CD4-positive, alpha-beta memory T cell (primary cell): ENCODE data around the gene SLC6A7. TPM values are rescaled to one million over a fixed set of nuclear protein-coding genes. Genes with fewer than 3 reads are reported as not detected.

ENCODE experiments used
- CTCF ChIA-PET: fragments of 350-600 bp; sonication (Branson Sonifier 250); formaldehyde crosslinking; loops from one replicate; lab custom pipeline; 2021; ENCODE audit warnings: inconsistent platforms; ENCODE audit not compliant: partially characterized antibody; lab: Charles Lee
- POLR2A ChIA-PET: fragments of 350-600 bp; sonication (Branson Sonifier 250); formaldehyde crosslinking; loops from one replicate; lab custom pipeline; 2021; ENCODE audit not compliant: partially characterized antibody; lab: Charles Lee
- DNase-seq, 5 donors: peaks; one replicate each; pipeline versions ENCODE4 v3.0.0 to v3.0.0-alpha.2; 2020 to 2022; ENCODE audit warnings: mixed read lengths in 1 of 5
- H3K27ac ChIP-seq: one replicate; pipeline ENCODE4 v1.7.0; 2013; ENCODE audit warnings: low read depth, low read length
- H3K27me3 ChIP-seq: 2 replicates; pipeline ENCODE4 v1.7.0; 2013; ENCODE audit warnings: mild to moderate bottlenecking, low read length, moderate library complexity; ENCODE audit not compliant: insufficient read depth
- H3K36me3 ChIP-seq: 2 replicates; pipeline ENCODE4 v1.7.0; 2013; ENCODE audit warnings: mild to moderate bottlenecking, low read length, moderate library complexity; ENCODE audit not compliant: insufficient read depth
- H3K4me1 ChIP-seq: 2 replicates; pipeline ENCODE4 v1.7.0; 2013; ENCODE audit warnings: mild to moderate bottlenecking, low read length, moderate library complexity; ENCODE audit not compliant: insufficient read depth
- H3K4me3 ChIP-seq, 2 donors: one replicate each; pipeline ENCODE4 v1.7.0; 2013; ENCODE audit warnings: low read length in 2 of 2, mild to moderate bottlenecking in 1 of 2
- H3K9me3 ChIP-seq, 2 donors: one replicate each; pipeline ENCODE4 v1.7.0; 2013; ENCODE audit warnings: low read length in 2 of 2, control low read depth in 1 of 2; ENCODE audit not compliant: control insufficient read depth in 1 of 2
- H3K27ac Mint-ChIP-seq, 7 donors: one replicate each; pipeline ENCODE4 v1.8.0; 2020 to 2021; ENCODE audit warnings: mixed read lengths in 7 of 7, mild to moderate bottlenecking in 6 of 7, inconsistent platforms in 3 of 7, moderate library complexity in 3 of 7
- H3K27me3 Mint-ChIP-seq, 2 donors: one replicate each; pipeline ENCODE4 v1.8.0; 2020 to 2021; ENCODE audit warnings: mixed read lengths in 2 of 2
- H3K36me3 Mint-ChIP-seq, 2 donors: one replicate each; pipeline ENCODE4 v1.8.0; 2020 to 2021; ENCODE audit warnings: mixed read lengths in 2 of 2, inconsistent platforms in 1 of 2, mild to moderate bottlenecking in 1 of 2
- H3K4me1 Mint-ChIP-seq, 4 donors: one replicate each; pipeline ENCODE4 v1.8.0; 2020 to 2021; ENCODE audit warnings: mixed read lengths in 4 of 4, mild to moderate bottlenecking in 1 of 4
- H3K4me3 Mint-ChIP-seq, 8 donors: one replicate each; pipeline ENCODE4 v1.8.0; 2020 to 2021; ENCODE audit warnings: mixed read lengths in 8 of 8, mild to moderate bottlenecking in 7 of 8, moderate library complexity in 6 of 8, inconsistent platforms in 3 of 8
- H3K9me3 Mint-ChIP-seq, 8 donors: one replicate each; pipeline ENCODE4 v1.8.0; 2020 to 2021; ENCODE audit warnings: mixed read lengths in 8 of 8, mild to moderate bottlenecking in 5 of 8, inconsistent platforms in 3 of 8, moderate library complexity in 1 of 8
- intact Hi-C: fragments of 100-400 bp; cut with micrococcal nuclease; formaldehyde crosslinking; loops from one replicate; pipeline ENCODE4 v1.15.1; 2023
- polyA plus RNA-seq, 2 donors: library from polyadenylated mRNA; unstranded; fragments of 300-500 nt; fragmentation: Illumina TruSeq; gene quantifications; one replicate each; pipeline ENCODE4 v1.2.3, GENCODE V29; 2021
- total RNA-seq, 2 experiments: library from RNA; stranded (reverse); gene quantifications; one replicate each; pipeline ENCODE4 v1.2.3, GENCODE V29; 2021

Gene SLC6A7
- total and polyA plus RNA-seq, 4 experiments from 2014 or later: not detected

DNA sequence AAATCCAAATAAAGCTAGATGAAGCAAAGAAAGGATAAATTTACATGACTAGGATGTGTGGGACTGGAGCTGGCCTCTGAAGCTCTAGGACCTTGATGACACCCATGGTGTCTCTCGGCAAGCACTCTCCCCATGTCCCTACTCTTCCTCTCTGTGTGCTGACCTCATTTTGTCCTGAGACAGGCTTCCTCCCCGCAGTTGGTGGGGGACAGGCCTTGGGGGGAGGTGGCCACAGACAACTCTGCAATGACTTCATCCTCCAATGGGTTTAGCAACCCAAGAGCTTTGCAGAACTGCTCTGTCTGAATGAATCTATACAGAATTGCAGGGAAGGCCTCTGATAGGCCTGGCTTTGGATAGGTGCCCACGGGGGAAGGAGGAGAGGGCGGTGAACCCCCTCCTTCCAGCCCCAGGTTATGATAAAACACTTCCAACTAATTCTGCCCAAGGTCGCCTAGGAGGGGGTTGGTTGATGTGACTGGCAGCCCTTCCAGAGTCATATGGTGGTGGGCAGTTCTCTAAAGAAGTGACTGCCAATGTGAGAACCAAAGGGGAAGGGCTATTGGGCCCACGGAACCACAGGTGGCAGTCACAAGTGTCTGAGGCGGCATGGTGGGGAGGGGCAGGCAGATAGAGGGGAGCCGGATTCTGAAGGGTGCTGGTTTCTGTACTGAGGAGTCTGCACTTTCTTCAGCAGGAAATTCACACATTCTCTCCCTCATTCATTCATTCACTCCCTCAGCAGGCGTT, 6.0 kb downstream of the SLC6A7 start:
- POLR2A ChIA-PET: no interaction called here
- no peaks in the 10 kb centered on the region for H3K9me3 Mint-ChIP-seq
- no peak overlapping the region for H3K4me3 Mint-ChIP-seq
- Histone ChIP-seq H3K9me3 (no peaks in the 10 kb centered on the region), H3K27ac (no peak overlapping the region), H3K4me1 (no peaks in the 10 kb centered on the region), H3K27me3 (no peaks in the 10 kb centered on the region), H3K36me3 (no peaks in the 10 kb centered on the region), H3K4me3 (no peak overlapping the region)
- CTCF ChIA-PET: no interaction called here
- peaks cover 11 to 20% of the 10 kb centered on the region in 2 donors for H3K27me3 Mint-ChIP-seq
- no peaks in the 10 kb centered on the region for H3K36me3 Mint-ChIP-seq
- H3K27ac Mint-ChIP-seq: no peak overlapping the region
- intact Hi-C loops: no loop called here
- DNase-seq: no peak
- no peaks in the 10 kb centered on the region for H3K4me1 Mint-ChIP-seq

DNA sequence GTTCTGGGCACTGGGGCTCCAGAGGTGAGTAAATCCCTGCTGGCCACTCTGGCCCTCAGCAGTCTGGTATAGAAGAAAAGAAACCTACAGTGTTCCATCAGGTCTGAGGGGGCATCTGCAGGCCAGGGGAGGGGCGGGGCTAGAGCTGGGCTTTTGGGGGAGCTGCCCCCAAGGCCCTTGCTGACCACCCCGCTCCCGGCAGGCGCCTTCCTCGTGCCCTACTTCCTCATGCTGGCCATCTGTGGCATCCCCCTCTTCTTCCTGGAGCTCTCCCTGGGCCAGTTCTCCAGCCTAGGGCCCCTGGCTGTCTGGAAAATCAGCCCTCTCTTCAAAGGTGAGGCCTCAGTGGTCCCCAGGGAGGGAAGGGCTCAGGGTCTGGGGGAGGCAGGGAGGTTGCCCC, 6.7 kb downstream of the SLC6A7 start:
- peaks cover 11 to 20% of the 10 kb centered on the region in 2 donors for H3K27me3 Mint-ChIP-seq
- intact Hi-C loops: no loop called here

DNA sequence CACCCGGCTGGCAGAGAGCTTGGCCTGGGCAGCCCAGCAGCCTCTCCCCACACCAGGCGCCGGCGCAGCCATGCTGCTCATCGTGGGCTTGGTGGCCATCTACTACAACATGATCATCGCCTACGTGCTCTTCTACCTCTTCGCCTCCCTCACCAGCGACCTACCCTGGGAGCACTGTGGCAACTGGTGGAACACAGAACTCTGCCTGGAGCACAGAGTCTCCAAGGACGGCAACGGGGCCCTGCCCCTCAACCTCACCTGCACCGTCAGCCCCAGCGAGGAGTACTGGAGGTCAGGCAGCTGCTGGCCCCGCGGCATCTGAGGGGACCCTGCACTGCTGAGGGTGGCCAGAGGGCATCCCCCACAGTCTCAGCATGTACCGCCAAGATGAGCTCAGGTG, 7.1 kb downstream of the SLC6A7 start:
- intact Hi-C loops: no loop called here
- POLR2A ChIA-PET: no interaction called here
- no peaks in the 10 kb centered on the region for H3K9me3 Mint-ChIP-seq

More for the DNA sequence above, 6.7 kb downstream of the SLC6A7 start:
- no peak overlapping the region for H3K4me3 ChIP-seq
- no peaks in the 10 kb centered on the region for H3K9me3 ChIP-seq
- Mint-ChIP-seq H3K4me3 (no peak overlapping the region), H3K27ac (no peak overlapping the region), H3K36me3 (no peaks in the 10 kb centered on the region), H3K9me3 (no peaks in the 10 kb centered on the region), H3K4me1 (no peaks in the 10 kb centered on the region)
- H3K27ac ChIP-seq: no peak overlapping the region
- H3K36me3 ChIP-seq: no peaks in the 10 kb centered on the region
- ChIA-PET POLR2A (no interaction called here), CTCF (no interaction called here)
- H3K27me3 ChIP-seq: no peaks in the 10 kb centered on the region
- no peaks in the 10 kb centered on the region for H3K4me1 ChIP-seq
- DNase-seq: no peak

DNA sequence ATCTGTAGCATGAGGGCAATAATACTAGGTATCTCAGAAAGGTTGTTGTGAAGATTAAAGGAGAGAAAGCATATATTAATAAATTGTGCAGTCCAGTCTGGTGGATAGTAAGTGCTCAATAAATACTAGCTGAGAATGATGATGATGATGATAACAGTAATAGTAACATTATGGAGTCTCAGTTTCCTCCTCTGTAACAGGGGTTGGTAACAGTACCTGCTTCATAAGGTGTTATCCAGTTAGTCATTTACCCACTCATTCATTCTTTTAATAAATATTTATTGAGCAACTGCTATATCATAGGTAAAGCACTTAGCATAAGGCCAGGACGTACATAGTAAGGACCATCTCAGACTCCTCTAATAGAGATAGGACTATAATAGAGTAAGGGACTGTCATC, 7.6 kb downstream of the SLC6A7 start:
- Mint-ChIP-seq H3K9me3 (no peaks in the 10 kb centered on the region), H3K27ac (no peak overlapping the region), H3K27me3 (peaks cover 9 to 15% of the 10 kb centered on the region in 2 donors), H3K4me1 (no peaks in the 10 kb centered on the region), H3K36me3 (no peaks in the 10 kb centered on the region), H3K4me3 (no peak overlapping the region)
- no peaks in the 10 kb centered on the region for H3K9me3 ChIP-seq
- H3K4me1 ChIP-seq: no peaks in the 10 kb centered on the region
- ChIA-PET POLR2A (no interaction called here), CTCF (no interaction called here)
- H3K27me3 ChIP-seq: no peaks in the 10 kb centered on the region
- DNase-seq: no peak
- intact Hi-C loops: no loop called here
- H3K36me3 ChIP-seq: no peaks in the 10 kb centered on the region
- H3K4me3 ChIP-seq: no peak overlapping the region
- no peak overlapping the region for H3K27ac ChIP-seq

More for the DNA sequence above, 7.1 kb downstream of the SLC6A7 start:
- DNase-seq: no peak
- Histone ChIP-seq H3K27ac (no peak overlapping the region), H3K27me3 (no peaks in the 10 kb centered on the region), H3K4me1 (no peaks in the 10 kb centered on the region), H3K36me3 (no peaks in the 10 kb centered on the region), H3K9me3 (no peaks in the 10 kb centered on the region), H3K4me3 (no peak overlapping the region)
- Mint-ChIP-seq H3K4me3 (no peak overlapping the region), H3K27me3 (peaks cover 9 to 17% of the 10 kb centered on the region in 2 donors), H3K36me3 (no peaks in the 10 kb centered on the region), H3K27ac (no peak overlapping the region), H3K4me1 (no peaks in the 10 kb centered on the region)
- CTCF ChIA-PET: no interaction called here

DNA sequence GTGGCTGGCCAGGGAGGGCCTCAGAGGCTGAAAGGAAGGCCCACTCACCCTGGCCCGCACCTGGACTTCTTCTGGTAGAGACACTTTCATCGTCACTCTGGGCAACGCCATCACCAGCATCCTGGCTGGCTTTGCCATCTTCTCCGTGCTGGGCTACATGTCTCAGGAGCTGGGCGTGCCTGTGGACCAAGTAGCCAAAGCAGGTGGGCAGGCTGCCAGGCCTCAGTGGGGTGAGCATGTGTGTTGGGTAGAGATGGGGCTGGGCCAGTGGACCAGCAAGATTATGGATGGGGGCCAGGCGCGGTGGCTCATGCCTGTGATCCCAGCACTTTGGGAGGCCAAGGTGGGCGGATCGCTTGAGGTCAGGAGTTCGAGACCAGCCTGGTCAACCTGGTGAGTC, 12.6 kb downstream of the SLC6A7 start:
- ChIA-PET CTCF (interaction anchor here (1.2 to 1.4 kb wide), 2 partner anchors 9 to 18 kb away, joined by 3 to 4 read pairs; no protein-coding TSS in a partner anchor), POLR2A (no interaction called here)
- Mint-ChIP-seq H3K4me3 (no peak overlapping the region), H3K27ac (no peak overlapping the region), H3K36me3 (no peaks in the 10 kb centered on the region), H3K4me1 (no peaks in the 10 kb centered on the region), H3K27me3 (peaks cover 3 to 14% of the 10 kb centered on the region in 2 donors), H3K9me3 (no peaks in the 10 kb centered on the region)
- no peaks in the 10 kb centered on the region for H3K9me3 ChIP-seq
- H3K4me3 ChIP-seq: no peak overlapping the region
- H3K27me3 ChIP-seq: no peaks in the 10 kb centered on the region
- intact Hi-C loops: no loop called here
- H3K27ac ChIP-seq: no peak overlapping the region
- H3K4me1 ChIP-seq: no peaks in the 10 kb centered on the region
- no peak for DNase-seq
- no peaks in the 10 kb centered on the region for H3K36me3 ChIP-seq

DNA sequence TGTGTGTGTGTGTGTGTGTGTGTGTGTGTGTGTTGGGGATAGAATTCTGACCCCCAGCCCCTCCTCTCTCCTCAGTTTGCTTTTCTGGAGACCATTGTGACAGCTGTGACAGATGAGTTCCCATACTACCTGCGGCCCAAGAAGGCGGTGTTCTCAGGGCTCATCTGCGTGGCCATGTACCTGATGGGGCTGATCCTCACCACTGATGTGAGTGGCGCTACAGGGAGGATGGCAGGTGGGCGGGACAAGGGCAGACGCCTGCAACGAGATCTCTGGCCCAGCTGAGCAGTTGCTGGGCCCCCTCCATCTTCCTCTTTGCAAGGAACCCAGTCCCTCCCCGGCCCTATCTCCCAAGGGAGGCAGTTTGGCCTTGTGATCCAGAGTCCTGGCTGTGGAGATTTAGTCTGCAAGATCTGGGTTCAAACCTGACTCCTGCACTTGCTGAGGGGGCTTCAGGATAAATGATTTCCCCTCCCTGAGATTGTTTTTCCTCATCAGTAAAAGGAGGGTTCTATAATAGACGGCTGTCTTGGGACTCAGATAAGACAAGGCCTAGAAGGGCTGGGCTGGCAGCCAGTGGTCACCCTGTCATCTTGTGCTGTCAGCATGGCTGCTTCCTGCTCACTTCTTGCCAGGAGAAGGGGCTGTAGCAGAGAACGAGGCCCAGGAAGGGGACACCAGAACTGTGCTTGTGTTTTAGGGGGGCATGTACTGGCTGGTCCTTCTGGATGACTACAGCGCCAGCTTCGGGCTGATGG, 14.1 kb downstream of the SLC6A7 start:
- H3K4me1 Mint-ChIP-seq: peaks cover 2 to 12% (median 4%) of the 10 kb centered on the region in 4 donors
- H3K9me3 ChIP-seq: no peaks in the 10 kb centered on the region
- no peaks in the 10 kb centered on the region for H3K27me3 ChIP-seq
- H3K9me3 Mint-ChIP-seq: no peaks in the 10 kb centered on the region
- no peak overlapping the region for H3K27ac Mint-ChIP-seq
- CTCF ChIA-PET: no interaction called here
- no peak for DNase-seq
- H3K36me3 ChIP-seq: no peaks in the 10 kb centered on the region
- H3K36me3 Mint-ChIP-seq: no peaks in the 10 kb centered on the region
- intact Hi-C loops: no loop called here
- H3K4me1 ChIP-seq: peaks cover 2% of the 10 kb centered on the region
- H3K4me3 Mint-ChIP-seq: no peak overlapping the region
- no peak overlapping the region for H3K27ac ChIP-seq
- POLR2A ChIA-PET: no interaction called here
- peaks cover 7 to 15% of the 10 kb centered on the region in 2 donors for H3K27me3 Mint-ChIP-seq
- H3K4me3 ChIP-seq: no peak overlapping the region

DNA sequence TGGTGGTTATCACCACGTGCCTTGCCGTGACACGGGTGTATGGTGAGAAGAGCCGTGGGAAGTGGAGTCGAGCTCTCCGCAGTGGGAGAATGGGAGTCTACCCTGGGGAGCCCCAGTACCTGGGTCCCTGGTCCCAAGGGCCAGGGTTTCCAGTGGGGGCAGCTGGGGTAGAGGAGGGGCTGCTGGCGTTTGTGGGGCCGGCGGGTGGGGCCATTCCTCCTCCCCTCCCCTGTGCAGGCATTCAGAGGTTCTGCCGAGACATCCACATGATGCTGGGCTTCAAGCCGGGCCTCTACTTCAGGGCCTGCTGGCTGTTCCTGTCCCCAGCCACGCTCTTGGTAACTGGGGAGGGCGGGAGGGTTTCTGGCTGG, 14.7 kb downstream of the SLC6A7 start:
- no peaks in the 10 kb centered on the region for H3K36me3 ChIP-seq
- no peak overlapping the region for H3K4me3 Mint-ChIP-seq
- no peak overlapping the region for H3K27ac Mint-ChIP-seq
- H3K4me1 Mint-ChIP-seq: peaks cover 4 to 17% (median 9%) of the 10 kb centered on the region in 4 donors
- peaks cover 7 to 11% of the 10 kb centered on the region in 2 donors for H3K27me3 Mint-ChIP-seq
- H3K9me3 Mint-ChIP-seq: no peaks in the 10 kb centered on the region
- POLR2A ChIA-PET: no interaction called here
- H3K36me3 Mint-ChIP-seq: no peaks in the 10 kb centered on the region
- intact Hi-C loops: no loop called here
- H3K27me3 ChIP-seq: no peaks in the 10 kb centered on the region
- no peak overlapping the region for H3K4me3 ChIP-seq
- H3K4me1 ChIP-seq: peaks cover 8% of the 10 kb centered on the region
- no peak for DNase-seq
- H3K9me3 ChIP-seq: no peaks in the 10 kb centered on the region
- CTCF ChIA-PET: no interaction called here
- H3K27ac ChIP-seq: no peak overlapping the region
